ENCODE measurements around the gene ORMDL3.
"Not testable (repeated sequence)": the region's sequence is repeated elsewhere in the genome, so short reads cannot be mapped to it uniquely, and the experiment has no call there.

ORMDL3 gene

DNA sequence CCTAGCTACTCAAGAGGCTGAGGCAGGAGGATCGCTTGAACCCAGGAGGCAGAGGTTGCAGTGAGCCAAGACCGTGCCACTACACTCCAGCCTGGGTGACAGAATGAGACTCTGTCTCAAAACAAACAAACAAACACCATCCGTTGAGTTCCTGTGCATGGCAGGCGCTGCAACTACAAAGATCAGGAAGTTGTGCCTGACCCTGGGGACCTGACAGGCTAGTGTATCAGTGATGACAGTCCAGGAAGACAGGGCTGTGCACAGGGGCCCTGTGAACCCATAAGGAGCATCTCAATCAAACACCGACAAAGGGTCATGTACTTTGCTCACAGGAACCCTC lies 21.1 kb upstream of the ORMDL3 start:
- not testable (repeated sequence) for DNase-seq

DNA sequence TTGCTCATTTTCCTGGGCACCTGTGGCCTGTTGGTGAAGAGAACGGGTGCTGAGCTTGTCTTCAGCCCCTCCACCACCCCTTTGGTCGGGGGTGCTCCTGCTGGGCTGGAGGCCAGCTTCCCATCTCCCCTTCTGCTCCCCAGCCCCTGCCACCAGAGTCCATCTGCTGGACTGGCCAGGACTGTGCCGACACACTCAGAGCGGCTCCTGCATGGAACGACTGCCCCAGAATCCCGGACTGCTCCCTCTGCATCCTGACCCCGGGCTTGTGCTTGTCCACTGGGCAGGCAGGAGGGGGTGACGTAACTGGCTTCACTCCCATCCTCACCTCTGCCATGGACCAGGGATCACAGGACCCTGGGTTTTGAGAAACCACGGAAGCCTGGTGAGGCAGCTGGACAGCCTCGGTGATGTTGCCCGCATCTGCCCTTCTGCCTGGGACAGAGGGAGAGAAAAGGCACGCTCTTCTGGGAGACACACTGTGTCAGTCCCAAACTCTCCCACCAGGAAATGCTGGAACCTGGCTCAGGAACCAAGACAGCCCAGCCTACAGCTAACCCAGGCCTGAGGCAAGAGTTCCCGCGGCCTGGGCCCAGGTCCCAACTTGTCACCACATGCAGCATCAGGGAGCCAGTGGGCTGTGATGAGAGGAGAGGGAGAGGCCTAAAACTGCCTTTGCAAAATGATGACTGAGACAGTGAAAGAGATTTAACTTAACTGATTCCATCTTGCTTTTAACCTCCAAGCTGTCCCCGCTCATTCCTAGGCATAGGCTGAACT lies 19.3 kb upstream of the ORMDL3 start:
- no peak for DNase-seq

DNA sequence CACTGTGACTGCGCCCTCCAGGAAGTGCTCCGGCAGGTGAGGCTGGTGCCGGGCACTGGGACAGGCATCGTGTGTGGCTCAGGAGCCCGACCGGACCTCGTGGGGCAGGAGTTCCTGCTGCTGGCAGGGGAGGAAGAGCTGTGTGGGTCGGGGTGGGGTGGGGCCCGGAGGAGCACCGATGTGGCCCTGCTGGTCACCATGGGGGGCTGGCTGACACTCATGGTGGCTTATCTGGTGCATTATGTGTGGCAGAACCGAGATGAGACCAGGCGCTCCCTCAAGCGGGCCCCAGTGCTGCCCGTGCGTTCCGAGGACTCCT lies 17.0 kb upstream of the ORMDL3 start:
- no peak for DNase-seq

DNA sequence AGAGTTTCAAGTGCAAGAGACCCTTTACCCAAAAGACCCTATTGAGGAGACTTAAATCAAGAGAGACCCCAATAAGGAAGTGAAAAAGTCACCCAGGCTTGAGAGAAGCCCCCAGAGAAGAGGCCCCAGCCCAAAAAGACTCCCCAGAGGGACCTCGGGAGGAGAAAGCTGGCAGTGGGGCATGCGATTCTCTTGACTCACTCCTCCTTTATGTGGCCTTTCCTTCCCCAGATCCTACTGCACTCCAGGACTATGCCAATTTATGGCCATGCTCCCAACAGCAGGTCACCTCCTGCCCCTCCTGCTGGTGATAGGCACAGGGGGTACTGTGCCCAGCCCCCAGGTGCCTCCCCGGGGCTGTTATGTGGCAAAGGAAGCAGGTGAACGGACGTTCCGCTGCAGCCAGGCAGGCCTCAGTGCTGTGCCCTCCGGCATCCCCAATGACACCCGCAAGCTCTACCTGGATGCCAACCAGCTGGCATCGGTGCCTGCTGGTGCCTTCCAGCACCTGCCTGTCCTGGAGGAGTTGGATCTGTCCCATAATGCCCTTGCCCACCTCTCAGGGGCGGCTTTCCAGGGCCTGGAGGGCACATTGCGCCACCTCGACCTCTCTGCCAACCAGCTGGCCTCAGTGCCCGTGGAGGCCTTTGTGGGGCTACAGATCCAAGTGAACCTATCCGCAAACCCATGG lies 16.4 kb upstream of the ORMDL3 start:
- DNase-seq: no peak

DNA sequence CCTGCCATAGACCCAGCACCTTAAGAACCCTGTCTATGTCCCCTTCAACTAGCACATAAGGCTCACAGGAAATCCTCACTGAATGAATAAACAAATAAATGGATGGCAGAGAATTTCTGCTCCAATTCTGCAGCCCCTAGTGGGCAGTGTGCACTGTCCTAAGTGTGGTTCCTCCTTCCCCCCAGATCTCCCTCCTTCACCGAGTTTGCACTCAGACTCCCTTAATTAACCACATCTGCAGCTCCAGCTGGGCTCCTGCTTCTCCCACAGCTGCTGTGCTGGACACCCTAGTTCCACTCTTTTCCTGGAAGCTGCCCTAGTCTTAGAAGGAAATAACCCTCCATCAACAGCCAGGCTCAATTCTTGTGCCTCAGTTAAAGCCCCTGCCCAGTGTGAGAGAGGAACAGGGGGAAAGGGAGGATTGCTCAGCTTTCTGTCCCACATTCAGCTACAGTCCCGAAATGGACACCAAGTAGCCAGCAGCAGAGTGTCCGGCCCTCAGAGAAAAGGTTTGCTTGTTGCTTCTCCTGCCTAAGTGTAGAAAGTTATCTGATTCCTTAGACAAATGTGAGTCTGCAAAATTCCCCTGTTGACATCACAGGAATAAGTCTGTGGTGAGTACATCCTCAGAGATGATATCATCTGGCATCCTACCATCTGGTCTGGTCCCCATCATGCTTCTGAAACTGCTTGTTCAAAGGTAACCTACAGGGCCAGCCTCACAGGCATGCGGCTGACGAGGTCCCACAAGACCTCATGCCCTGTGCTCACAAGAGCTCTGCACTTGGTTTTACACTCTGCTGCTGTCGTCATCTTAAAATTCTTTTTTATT lies 12.4 kb upstream of the ORMDL3 start:
- DNase-seq: no peak

DNA sequence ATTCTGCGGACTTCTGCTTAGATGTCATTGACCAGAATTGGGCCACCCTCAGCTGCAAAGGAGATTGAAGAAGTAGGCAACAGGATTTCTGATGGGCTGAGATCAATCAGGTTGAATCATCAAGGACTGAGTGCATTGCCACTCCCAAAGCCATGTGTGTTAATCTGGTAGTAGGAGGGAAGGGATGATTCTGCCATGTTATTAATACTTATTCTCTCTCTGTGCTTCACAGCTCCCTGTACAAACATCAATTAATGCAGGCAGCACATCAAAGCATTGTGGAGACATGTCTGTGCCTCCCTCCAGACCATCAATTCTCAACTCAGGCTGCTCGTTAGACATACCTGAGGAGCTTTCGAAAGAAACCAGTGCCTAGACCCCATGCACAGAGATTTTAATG lies 11.7 kb upstream of the ORMDL3 start:
- no peak for DNase-seq

DNA sequence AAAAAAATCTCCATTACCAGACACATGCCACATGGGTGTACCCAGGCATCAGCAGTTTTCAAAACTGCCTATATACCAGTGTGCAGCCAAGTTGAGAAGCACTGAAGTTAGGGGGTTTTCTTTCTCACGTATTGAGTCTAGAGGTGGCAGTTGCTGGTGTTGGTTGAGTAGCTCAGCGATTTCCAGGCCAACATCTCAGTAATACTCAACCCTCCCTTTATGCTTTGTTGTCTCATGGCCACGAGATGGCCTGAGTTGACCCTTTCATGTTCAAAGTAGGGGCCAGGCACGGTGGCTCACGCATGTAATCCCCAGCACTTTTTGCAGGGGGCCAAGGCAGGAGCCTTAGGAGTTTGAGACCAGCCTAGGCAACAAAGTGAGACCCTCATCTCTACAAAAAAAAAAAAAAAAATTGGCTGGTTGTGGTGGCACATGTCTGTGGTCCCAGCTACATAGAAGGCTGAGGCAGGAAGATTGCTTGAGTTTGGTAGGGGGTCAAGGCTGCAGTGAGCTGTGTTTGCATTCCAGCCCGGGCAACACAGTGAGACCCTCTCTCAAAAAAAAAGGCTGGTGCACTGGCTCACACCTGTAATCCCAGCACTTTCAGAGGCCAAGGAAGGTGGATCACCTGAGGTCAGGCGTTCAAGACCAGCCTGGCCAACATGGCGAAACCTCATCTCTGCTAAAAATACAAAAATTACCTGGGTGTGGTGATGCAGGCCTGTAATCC lies 10.9 kb upstream of the ORMDL3 start:
- DNase-seq: no peak

DNA sequence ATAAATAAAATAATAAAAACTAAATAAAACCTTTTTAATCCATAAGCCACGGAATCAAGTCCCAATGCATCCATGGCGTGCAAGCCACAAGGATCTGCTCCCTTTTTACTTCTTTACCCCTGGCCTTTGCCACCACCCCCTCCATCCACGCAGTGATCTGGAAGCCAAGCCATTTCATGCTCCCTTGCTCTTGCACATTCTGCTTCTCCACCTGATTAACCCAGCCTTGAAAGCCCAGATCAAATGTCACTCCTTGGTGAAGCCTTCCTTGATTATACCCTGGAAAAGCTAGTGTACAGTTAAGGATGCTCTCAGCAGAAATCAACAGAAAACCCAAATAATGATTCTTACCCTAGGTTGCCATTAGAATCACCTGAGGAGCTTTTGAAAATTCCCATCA lies 10.0 kb upstream of the ORMDL3 start:
- no peak for DNase-seq

DNA sequence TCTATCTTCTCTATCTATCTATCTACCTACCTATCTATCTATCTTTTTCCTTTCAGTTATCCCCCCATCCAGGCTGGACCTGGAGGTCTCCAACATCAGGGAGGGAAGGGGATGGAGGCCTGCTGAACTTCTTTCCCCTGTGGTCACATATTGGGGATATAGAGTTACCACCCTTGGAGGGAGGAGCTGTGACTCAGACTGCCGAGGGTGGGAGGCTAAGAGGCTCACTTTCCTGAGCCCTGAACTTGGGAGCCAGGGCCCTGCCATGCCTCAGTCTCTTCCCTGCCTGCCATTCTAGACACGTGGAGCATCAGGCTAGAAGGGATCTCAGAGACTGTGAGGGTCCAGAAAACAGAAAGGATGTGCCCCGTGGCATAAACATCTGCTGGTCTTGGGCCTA lies 8.5 kb upstream of the ORMDL3 start:
- DNase-seq: no peak

DNA sequence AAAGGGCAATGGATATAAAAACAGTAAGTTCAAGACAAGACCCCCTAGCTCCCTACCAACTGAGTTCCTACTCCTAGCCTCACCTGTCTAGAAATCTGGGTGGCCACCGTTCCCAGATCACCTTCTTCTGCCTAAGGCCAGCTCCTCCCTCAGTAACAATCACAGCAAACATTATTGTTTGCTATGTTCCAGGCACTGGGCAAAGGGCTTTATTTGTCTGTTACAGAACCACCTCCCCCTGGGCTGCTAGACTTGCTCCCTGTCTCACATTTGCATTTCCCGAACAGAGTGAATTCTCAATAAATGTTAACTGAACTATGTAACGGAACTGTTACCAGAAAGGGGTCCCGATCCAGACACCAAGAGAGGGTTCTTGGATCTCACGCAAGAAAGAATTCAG lies 6.9 kb upstream of the ORMDL3 start:
- no peak for DNase-seq

DNA sequence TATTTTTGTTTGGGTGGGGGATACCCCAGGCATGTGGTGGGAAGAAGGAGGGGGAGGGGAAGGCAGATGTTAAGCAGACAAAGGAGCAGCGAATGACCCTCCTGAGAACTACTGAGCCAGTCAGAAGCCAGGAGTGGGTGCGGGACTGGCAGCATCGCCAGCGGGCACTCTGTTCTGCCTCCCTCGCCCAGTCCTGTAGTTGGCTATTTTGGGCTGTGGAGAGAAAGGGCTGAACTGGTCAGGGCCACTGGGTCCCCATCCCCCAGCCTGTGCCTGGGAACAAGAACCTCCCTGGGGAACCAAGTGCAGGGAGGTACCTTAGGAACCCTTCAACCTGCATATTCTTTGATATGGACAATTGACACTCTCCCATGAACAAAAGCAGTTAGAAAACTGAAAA lies 6.5 kb upstream of the ORMDL3 start:
- no peak for DNase-seq

DNA sequence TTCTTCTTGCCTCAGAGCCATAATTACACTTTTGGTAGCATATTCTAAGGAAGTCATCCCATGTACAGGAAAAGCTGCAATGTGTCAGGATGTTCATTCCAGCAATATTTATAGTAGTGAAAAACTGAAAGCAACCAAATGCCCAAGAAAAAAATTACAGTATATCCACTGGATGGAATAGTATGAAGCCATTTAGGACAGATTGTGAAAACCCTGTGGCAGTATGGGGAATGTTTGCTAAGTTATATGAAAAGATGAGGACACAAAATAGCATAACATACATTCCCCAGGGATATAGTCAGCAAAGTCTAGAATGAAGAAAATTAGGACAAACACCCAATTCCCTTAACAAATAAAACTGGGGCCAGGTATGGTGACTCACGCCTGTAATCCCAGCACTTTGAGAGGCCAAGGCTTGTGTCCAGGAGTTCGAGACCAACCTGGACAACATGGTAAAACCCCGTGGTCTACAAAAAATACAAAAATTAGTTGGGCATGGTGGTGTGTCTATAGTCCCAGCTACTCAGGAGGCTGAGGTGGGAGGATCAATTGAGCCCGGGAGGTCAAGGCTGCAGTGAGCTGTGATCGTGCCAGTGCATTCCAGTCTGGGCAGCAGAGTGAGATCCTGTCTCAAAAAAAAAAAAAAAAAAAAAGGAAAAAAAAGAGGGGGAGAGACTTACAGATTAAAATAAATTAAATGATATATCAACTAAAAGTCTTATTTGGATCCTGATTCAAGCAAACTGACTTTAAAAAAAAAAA lies 2.4 kb upstream of the ORMDL3 start:
- no peak for DNase-seq

DNA sequence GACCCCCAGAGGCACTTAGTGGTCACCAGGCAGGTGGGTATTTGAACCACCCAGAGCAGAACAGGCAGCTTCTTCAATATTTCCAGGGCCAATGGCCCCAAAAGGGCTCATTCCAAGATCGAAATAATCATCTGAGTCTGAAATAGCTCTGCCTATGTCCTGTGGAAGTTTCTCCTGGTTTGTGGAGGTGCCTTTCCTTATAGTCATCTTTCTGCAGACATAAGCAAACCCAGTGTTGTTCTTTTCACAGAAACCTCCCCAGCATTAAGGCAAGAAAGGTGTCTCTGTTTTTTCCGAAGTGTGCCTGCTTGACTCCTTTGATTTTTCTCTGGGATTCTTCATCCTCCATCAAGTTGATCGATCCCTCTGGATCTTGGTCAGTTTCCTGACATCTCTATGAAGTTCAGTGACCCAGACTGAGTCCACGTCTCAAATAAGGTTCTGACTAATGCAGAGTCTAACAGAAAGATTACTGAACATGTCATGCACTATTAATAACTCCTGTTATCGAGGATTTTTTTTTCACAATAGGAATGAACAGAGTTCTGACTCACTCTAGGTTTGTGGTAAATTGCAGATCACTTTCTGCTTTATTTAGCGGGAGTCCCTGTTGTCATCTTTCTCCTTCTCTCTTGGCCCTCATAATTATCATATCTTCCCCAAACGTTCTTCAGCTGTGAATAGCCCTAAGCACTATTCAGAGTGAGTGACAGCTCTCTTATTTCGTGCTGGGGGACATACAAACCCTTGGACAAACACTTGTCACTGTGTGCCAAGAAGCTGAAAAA lies 1.7 kb upstream of the ORMDL3 start:
- DNase-seq: no peak

DNA sequence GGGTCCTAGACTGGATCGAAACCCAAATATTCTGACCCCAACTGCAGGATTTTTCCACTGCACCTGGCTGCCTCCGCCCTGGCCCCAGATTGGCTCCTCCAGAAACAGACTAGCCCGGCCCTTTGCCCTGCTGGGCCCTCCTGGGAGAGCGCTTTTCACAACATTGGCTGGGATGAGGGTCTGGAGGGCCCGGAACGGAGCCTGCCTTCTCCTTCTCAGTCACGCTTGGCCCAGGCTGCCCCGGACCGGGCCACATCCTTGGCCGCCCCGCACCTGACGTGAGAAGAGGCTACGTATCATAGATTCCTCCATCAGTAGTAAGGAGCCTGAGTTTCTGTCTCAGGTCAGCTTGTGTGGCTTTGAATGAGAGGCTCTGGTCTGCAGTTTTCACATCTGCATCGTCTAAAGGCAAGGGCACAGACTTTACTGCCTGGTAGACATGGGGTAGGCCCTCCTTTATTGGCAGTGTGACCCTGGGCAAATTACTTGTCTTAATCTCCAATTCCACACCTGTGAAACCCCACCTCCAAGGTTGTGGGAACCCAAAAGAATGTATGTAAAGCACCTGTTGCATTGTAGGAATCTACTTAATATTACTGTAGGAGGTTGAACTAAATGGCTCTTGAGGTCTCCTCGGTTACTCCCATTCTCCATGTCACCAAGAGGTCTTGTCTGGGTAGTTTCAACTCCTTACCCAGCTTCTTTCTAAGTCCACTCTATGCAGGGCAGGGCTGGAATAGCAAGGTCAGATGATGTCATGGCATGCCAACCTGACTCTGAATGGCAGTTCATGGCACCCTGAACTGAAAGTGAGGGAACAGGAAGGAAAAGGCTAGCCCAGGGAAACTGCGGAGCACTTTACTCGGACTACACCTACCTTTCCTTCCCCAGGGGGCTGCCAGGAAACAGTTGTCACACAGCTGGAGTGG lies 792 bp upstream of the ORMDL3 start:
- no peak for DNase-seq

DNA sequence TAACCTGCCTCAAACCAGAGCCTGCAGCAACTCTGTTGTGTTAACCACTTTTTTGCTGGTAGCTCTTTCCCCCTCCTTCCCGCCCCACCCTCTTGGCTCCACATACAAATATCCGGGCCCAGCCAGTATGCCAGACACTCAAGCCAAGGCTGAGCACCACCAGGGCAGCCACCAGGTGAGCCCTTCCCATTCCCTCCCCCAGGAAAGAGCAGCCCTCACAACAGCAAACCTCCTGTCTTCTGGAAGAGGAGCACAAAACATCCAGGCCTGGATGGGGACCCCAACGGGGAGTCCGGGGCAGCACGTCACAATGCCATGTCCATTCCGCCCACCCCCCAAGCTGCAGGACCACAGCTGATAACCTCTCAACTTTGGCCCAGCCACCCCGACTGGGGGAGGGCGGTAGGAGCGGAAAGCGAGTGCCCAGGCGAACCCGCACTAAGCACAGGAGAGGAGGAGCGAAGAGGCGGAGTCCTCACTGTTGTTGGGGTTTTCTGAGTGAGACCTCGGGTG lies 757 bp downstream of the ORMDL3 start:
- no peak for DNase-seq

DNA sequence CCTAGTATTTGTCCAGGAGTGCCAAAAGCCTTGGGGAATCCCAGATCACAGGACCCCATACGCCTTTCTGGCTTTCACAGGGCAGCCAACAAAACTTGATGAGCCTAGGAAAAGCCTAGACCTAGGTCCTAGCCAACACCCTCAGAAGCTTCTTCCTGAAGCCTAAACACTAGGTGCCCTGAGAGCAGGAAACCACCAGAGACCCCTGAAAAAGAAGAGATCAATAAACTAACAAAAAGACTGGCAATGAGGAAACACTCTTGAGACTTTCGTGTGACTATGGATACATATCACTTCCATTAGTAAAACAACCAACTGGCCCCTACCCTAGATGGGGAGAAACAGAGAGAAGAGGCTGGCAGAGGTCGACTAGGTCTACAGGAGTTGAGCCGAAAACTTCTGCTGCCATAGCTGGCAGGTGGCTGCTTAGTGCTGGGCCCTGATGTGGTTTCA lies 1.2 kb downstream of the ORMDL3 start:
- DNase-seq: no peak

DNA sequence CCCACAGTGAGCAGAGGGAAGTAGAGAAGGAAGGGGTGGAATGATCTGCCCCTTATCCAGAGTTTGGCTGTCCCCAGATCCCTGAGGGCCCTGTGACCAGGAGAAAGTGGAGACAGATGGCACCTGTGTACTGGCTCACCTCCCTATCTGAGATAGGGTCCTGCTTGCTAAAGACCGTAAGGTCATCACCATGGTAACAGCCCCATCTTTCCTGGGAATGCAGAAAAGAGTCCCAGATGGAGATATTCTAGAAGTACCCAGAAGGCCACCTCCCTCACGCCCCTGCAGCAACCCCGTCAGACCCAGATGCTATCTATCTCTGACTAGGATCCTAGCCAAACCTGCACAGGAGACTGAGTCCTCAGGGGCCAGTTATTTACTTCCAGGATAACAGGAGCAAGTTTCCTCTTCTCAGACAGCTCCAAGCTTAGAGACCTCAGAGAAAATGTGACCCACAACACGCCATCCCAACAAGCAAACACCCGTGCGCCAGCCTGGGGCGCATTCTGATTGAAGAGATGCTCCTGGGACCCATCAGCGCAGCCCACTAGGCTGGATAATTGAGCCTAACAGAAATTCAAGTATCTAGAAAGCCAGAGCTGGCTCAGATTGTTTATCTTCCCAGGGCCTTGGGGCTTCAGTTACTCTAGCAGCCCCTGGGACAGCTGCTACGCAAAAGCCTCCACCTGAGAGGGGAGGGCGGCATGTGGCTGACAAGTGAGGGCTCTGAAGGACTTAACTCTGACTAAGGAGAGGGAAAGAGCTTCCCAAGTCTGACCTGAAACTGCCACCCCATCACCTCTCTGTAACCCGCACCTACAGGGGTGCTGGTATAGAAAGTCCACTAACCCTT lies 1.9 kb downstream of the ORMDL3 start:
- DNase-seq: no peak

DNA sequence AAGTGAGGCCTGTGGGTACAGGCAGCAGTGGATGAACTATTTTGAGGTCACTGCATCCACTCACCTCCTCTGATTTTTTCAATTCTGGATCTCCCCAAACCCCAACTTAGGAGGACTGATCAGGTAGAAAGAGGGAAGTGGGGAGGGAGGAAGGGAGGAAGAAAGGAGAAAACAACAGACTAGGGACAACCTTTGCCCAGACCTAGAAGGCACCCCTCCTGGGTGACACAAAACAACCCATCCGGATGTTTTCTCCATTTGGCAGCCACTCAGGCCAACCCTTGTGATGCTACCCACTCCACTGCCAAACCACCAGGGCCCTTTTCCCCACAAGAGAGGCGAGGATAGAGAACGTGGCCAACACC lies 2.7 kb downstream of the ORMDL3 start:
- no peak for DNase-seq

Measured in NCI-H748 treated with DMSO at 0.1 percent for 48 hours (cell line).